ENCODE data around the gene SDHA. TPM values are rescaled to one million over a fixed set of nuclear protein-coding genes. Genes with fewer than 3 reads are reported as not detected.

SDHA gene
- total and polyA plus RNA-seq, 2 of the 8 experiments (the other 6 are each of a cell fraction or from before 2014, with no cell fraction given), result 59.7 to 87.3 TPM

GRCh38 chr5:187042-187431 lies 31.1 kb upstream of the SDHA start:
- Histone ChIP-seq H2BK5ac (ENCODE audit: low read depth, low read length) (no peak overlapping the region), H3K79me1 (ENCODE audit: low read depth, low read length) (no peaks in the 10 kb centered on the region; the same call in 1 of the 2 replicates), H3K4me1 (replicated peaks in 1 of 4; ENCODE audit: control insufficient read depth in 3 of 4, insufficient read depth in 4 of 4, low read length in 3 of 4) (peaks cover 0 to 12% (median 9%) of the 10 kb centered on the region in 4 experiments; a peak in 5 of 7 replicates), H2AK5ac (ENCODE audit: low read depth, low read length) (no peak overlapping the region), H3K36me3 (ENCODE audit: control insufficient read depth in 2 of 4, insufficient read depth in 4 of 4, low read length in 3 of 4) (peaks cover 6 to 12% (median 7%) of the 10 kb centered on the region in 4 experiments; a peak in 5 of 8 replicates), H3K9me3 (ENCODE audit: insufficient read depth in 2 of 2, low read depth in 1 of 2, low read length in 1 of 2) (no peaks in the 10 kb centered on the region), H3K4me3 (ENCODE audit: extremely low read depth in 1 of 4, insufficient read depth in 2 of 4, low read depth in 3 of 4, low read length in 4 of 4) (no peak overlapping the region), H4K8ac (ENCODE audit: extremely low read depth, insufficient read depth, low read length) (no peak overlapping the region), H2AFZ (ENCODE audit: low read length) (no peak overlapping the region), H2BK20ac (ENCODE audit: low read length) (no peak overlapping the region), H3K56ac (replicated peaks; ENCODE audit: insufficient read length, low read depth, low read length) (no peak overlapping the region), H3K4me2 (ENCODE audit: insufficient read depth in 1 of 2, low read depth in 2 of 2, low read length in 2 of 2) (no peak overlapping the region), H2BK12ac (ENCODE audit: low read depth, low read length) (no peak overlapping the region), H3K27me3 (replicated peaks in 1 of 4; ENCODE audit: control insufficient read depth in 3 of 4, extremely low read depth in 1 of 4, insufficient read depth in 3 of 4, low read length in 3 of 4) (no peaks in the 10 kb centered on the region), H3K23me2 (ENCODE audit: low read depth, low read length) (no peaks in the 10 kb centered on the region), H3K14ac (ENCODE audit: insufficient read length) (no peak overlapping the region), H3K23ac (ENCODE audit: insufficient read length) (no peak overlapping the region), H3K18ac (ENCODE audit: extremely low read depth, low read length) (no peak overlapping the region; the same call in 1 of the 2 replicates), H3K9ac (replicated peaks in 1 of 4; ENCODE audit: extremely low read depth in 1 of 4, low read depth in 3 of 4, low read length in 3 of 4) (no peak overlapping the region), H4K91ac (replicated peaks; ENCODE audit: insufficient read length, low read length) (no peak overlapping the region), H3K4ac (replicated peaks; ENCODE audit: insufficient read length, low read depth, low read length) (no peak overlapping the region), H4K5ac (ENCODE audit: insufficient read length, low read depth, low read length) (no peak overlapping the region), H4K20me1 (replicated peaks in 1 of 2; ENCODE audit: control insufficient read depth in 1 of 2, insufficient read depth in 2 of 2, low read length in 2 of 2) (peaks cover 3 to 12% of the 10 kb centered on the region in 2 experiments), H2BK120ac (replicated peaks; ENCODE audit: low read depth, low read length) (no peak overlapping the region), H3K79me2 (ENCODE audit: control insufficient read depth in 1 of 2, insufficient read depth in 2 of 2, low read length in 2 of 2) (no peaks in the 10 kb centered on the region), H2BK15ac (ENCODE audit: low read length) (no peak overlapping the region), H3K27ac (ENCODE audit: low read depth, low read length) (no peak overlapping the region)
- ChIA-PET CTCF (ENCODE audit: partially characterized antibody) (interaction anchor here (0.6 to 2.5 kb wide), 8 partner anchors 12 to 249 kb away, joined by 3 to 18 read pairs (median 4); no protein-coding TSS in a partner anchor), POLR2A (ENCODE audit: partially characterized antibody) (interaction anchor here (0.6 to 1.5 kb wide), 3 partner anchors 9 to 314 kb away, joined by 4 to 9 read pairs (median 4); no protein-coding TSS in a partner anchor)
- no peak for FAIRE-seq
- DNase-seq (ENCODE audit: low read depth in 1 of 2, low spot score in 2 of 2), result no peak
- TF ChIP-seq GTF2F1 (IDR thresholded peaks at IDR 0.05; ENCODE audit: borderline replicate concordance, low read depth, low read length), result no peak
- TF ChIP-seq CHD1 (IDR thresholded peaks at IDR 0.05; ENCODE audit: low read depth, low read length), result no peak
- no peak for TF ChIP-seq RAD21 (IDR thresholded peaks at IDR 0.05 in 1 of 2, conservative IDR thresholded peaks at IDR 0.05 in 1 of 2; ENCODE audit: low read depth in 2 of 2, low read length in 2 of 2)
- TF ChIP-seq GABPA (IDR thresholded peaks at IDR 0.05; ENCODE audit: borderline replicate concordance, insufficient read depth, low read length), result no peak
- TF ChIP-seq JUND (IDR thresholded peaks at IDR 0.05; ENCODE audit: low read length), result no peak
- 83% methylated on average over 12 of the region's 13 CpGs; no CpG with 5 or more reads in 1 of the 2 experiments for WGBS, 2 experiments (ENCODE audit: extremely low coverage in 1 of 2, insufficient coverage in 1 of 2, insufficient read length in 1 of 2, insufficient replicate concordance in 2 of 2, low coverage in 1 of 2, low lambda C conversion rate in 2 of 2, missing lambda C conversion rate in 1 of 2)
